NCI-H2196 treated with DMSO at 0.1 percent for 48 hours (cell line): ENCODE measurements around the gene SYK.
"Not testable (repeated sequence)": the region's sequence is repeated elsewhere in the genome, so short reads cannot be mapped to it uniquely, and the experiment has no call there.

Experiments
- DNase-seq: peaks from one replicate; lab custom pipeline; 2025; ENCODE audit not compliant: unreplicated experiment; lab: John Stamatoyannopoulos, UW

Gene SYK

GRCh38 chr9:90801241-90801972, at the start of gene SYK:
Gene SYK, plus strand, starts transcription at chr9:90801819. Its CDS starts 42,080 bp downstream, at chr9:90843899.
- peak; percentile 31 for DNase-seq

- DNase-seq, result not testable (repeated sequence)
These were observed 45.9 kb upstream of the SYK start for GRCh38 chr9:90755514-90756371.

- not testable (repeated sequence) for DNase-seq
These were observed 41.0 kb upstream of the SYK start for GRCh38 chr9:90760577-90760976.

- DNase-seq, result no peak
These were observed 34.9 kb upstream of the SYK start for GRCh38 chr9:90766731-90767130.

- no peak for DNase-seq
These were observed 34.0 kb upstream of the SYK start for GRCh38 chr9:90767523-90768100.

GRCh38 chr9:90770182-90770738, 31.4 kb upstream of the SYK start:
- DNase-seq, result no peak

DNA sequence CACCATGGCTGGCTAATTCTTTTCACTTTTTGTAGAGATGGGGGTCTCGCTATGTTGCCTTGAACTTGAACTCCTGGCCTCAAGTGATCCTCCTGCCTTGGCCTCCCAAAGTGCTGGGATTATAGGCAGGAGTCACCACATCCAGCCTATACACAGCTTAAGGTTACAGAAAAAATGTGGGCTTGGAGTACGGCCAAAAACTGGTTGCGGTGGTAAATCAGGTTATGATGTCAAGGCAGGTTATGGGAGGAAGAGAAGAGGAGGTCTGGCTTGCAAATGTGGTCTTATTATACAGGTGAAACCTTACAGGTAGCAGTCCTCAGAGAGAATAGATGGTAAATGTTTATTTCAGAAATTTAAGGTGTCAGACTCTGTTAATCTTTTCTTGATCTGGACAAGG, 30.7 kb upstream of the SYK start:
- DNase-seq, result no peak

DNA sequence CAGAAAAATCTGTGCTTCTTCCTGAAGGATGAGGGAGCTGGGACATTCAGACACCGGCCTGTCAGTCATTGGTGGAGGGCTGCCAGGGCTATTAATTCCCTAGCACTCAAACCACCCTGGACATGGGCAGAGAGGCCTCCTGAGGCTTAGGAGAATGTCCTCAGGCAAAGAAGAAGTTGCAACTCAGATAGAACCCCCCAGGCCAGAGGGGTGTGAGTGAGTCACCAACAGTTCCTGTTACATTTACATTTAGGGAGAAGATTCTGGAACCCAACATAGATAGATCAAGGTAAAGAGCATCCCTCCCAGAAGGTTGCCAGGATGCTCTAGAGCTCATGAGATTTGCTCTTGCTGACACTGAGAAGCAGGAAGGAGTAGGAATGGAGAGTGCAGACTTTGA, 29.2 kb upstream of the SYK start:
- DNase-seq, result no peak

DNA sequence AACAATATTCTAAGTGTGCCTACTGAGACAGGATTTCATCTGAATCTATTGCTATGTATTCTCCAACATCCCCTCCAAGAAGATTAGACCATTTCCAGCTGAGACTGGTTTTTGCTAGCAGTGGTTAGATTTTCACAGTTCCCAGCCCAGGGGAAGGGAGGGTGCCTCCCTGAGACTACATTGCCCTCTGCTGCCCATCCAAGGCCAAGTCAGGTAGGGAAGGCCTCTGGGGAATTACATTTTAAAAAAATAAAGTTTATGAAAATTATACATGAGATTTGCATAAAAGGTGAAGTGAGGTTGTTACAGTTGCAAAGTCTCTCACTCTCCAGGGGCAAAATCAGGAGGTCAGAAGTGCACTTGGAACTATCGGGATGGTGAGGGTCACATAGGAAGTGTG, 28.0 kb upstream of the SYK start:
- DNase-seq, result peak; percentile 29

DNA sequence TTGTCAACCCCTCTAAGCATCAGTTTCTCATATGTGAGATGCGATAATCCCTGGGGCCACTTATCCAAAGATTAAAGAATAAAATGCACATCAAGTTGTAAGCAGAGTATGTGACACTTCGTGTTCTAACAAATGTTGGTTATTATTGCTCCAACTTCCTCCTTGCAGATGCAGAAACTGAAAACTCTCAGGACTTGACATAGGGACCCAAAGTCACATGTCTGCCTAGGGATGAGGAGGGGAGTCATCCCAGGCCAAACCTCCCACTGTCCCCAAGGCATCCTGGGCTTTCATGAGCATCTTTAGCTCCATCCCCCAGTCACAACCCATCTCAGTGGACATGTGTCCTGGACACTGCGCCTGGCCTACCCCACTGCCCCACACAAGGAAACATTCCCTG, 27.5 kb upstream of the SYK start:
- no peak for DNase-seq

DNA sequence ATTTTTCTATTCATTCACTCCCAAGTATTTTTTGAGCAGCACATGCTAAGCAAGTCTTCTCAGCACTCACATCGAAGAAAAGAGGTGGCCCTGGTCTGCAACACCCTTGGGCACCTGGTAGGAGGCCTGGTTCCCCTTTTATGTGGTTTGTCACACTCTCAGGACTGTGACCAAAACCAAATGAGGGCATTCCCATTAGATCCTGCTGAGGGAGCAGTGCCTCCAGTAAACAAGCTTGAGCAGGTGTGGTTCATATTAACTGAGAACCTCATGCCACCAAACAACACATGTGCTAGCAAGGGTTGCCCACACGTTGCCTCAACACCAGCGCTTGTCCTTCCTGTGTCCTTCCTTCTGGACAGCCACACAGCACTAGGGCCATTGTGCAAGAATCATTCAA, 26.9 kb upstream of the SYK start:
- DNase-seq, result no peak

DNA sequence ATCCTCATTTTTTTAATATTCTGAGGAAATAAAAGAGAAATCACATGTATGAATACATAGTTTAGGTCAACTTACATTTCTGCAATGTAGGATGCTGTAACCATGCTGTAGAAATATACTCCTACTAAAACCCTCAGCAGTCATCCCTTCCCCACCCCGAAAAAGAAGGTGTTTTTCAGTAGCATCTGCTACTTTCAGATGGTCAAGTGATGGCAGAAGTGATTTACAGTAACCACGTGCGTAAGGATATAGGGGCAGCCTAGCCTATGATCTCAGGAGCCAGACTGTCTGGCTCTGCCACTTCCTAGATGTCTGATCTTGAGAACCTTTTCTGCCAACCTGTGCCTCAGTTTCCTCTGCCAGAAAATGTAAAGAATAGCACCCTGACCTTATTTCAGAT, 26.0 kb upstream of the SYK start:
- DNase-seq, result no peak

- no peak for DNase-seq
These were observed 22.9 kb upstream of the SYK start for GRCh38 chr9:90778746-90779145.

DNA sequence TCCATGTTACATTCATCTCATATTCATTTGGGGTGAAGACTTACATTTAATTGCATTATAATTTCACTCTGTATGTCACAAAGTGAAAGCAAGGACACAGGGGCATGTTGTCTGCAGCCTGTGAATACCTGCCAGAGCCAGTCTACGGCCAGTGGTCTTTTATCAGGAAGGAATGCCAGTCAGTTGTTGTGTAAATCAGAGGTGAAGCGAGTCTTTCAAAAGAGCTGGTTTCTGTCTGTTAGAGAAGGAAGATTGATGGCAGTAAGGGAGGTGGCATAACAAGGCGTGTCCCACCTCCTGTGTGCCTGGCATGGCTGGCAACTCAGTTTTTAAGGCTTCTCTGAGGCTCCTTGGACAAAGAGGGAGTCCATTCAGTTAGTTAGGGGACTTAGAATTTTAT, 18.1 kb upstream of the SYK start:
- DNase-seq, result no peak

- no peak for DNase-seq
These were observed 17.7 kb upstream of the SYK start for GRCh38 chr9:90783964-90784363.

DNA sequence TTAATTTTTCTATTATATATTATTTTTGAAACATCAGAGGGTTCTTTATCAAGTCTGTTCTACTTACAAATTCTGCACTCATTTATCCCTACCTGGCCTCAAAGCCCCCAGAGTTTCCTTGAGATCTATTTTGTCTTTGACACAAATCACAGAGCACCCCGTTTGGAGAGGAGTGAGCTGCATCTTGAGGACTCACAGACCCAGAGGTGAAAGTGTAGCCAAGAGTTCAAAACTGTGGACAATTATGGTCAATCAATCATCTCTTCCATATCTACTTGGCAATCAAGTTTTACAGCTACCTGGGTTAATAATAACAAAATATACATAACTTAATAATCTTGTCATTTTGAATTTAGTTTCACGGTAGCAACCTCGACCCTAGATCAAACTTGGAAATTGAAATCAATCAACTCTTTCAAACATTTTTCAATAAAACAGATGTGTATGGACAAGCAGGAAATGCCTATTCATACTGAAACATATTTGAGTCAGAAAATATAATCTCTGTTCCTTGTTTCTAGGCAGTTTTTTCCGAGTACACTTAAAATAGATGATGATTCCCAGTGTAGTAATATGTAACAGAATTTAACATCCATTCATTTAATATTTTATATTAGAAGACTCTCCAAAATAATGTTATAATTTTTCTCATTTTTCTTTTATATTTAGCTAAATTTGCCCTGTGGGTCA, 13.7 kb upstream of the SYK start:
- DNase-seq, result no peak

GRCh38 chr9:90788527-90788926, 13.1 kb upstream of the SYK start:
- DNase-seq, result not testable (repeated sequence)

- DNase-seq, result no peak
These were observed 12.2 kb upstream of the SYK start for GRCh38 chr9:90789408-90789807.

DNA sequence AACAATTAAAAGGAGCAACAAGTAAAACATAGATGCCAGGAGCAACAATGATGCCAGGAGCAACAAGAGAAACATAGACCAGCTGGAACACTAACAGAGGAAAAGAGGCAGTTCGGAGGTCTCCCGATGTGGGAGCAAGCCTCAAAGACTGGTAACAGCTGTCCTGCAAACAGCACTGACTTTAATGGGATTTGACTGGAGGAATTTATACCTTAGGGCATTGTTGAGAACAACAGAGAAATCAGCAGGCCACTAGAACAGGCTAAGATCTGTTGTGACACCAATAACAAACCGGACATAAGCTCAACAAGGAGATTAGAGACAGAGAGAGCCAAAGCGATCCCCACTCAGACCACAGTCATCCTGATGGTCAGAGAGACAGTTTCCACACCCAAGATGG, 11.8 kb upstream of the SYK start:
- no peak for DNase-seq

- not testable (repeated sequence) for DNase-seq
These were observed 8.6 kb upstream of the SYK start for GRCh38 chr9:90793024-90793423.

DNA sequence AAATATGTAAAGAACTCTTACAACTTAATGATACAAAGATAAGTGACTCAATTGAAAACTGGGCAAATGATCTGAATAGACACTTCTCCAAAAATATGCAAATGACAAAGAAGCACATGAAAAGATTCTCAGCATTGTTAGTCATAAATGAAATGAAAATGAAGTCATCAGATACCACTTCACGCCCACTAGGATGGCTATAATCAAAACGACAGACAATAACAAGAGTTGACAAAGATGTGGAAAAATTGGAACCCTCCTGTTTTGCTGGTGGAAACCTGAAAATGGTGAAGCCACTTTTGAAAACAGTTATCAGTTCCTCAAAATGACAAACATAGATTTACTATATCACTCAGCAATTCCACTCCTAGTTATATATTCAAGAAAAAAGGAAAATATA, 7.9 kb upstream of the SYK start:
- no peak for DNase-seq
